Mesenchymal stem cell (in vitro differentiated cells and primary cell): ENCODE measurements around the gene CD8B2.
A peak's percentile ranks its signal among the peaks of the same experiment; 100 is the strongest.

ENCODE experiments used
- DNase-seq: peaks from one replicate; pipeline ENCODE4 v3.0.0-alpha.2; 2013
- H2AFZ ChIP-seq: one replicate; pipeline ENCODE4 v1.6.1; 2013; ENCODE audit warnings: low read depth, mild to moderate bottlenecking, control low read depth, inconsistent platforms, low read length, moderate library complexity
- H2AK5ac ChIP-seq: 2 replicates; pipeline ENCODE4 v1.6.1; 2013; ENCODE audit warnings: low read length, moderate library complexity, mild to moderate bottlenecking, inconsistent platforms; ENCODE audit not compliant: severe bottlenecking
- H2BK120ac ChIP-seq: one replicate; pipeline ENCODE4 v1.6.1; 2013; ENCODE audit warnings: low read depth, mild to moderate bottlenecking, inconsistent platforms, low read length, moderate library complexity
- H2BK12ac ChIP-seq, 2 experiments: one replicate each; pipeline ENCODE4 v1.6.1; 2013; ENCODE audit warnings: inconsistent platforms in 2 of 2, low read length in 2 of 2, mild to moderate bottlenecking in 2 of 2, moderate library complexity in 2 of 2, control low read depth in 1 of 2
- H2BK15ac ChIP-seq: one replicate; pipeline ENCODE4 v1.6.1; 2013; ENCODE audit warnings: mild to moderate bottlenecking, low read depth, inconsistent platforms; ENCODE audit not compliant: poor library complexity, severe bottlenecking
- H2BK5ac ChIP-seq: 2 replicates; pipeline ENCODE4 v1.6.1; 2013; ENCODE audit warnings: low read depth, mild to moderate bottlenecking, low read length, control low read depth, inconsistent platforms; ENCODE audit not compliant: poor library complexity, severe bottlenecking
- H3K14ac ChIP-seq, 2 experiments: one replicate each; pipeline ENCODE4 v1.6.1; 2013; ENCODE audit warnings: inconsistent platforms in 2 of 2, low read length in 2 of 2, control low read depth in 1 of 2, mild to moderate bottlenecking in 1 of 2, moderate library complexity in 1 of 2
- H3K18ac ChIP-seq, 2 experiments: one replicate each; pipeline ENCODE4 v1.6.1; 2013; ENCODE audit warnings: inconsistent platforms in 2 of 2, low read length in 2 of 2, control low read depth in 1 of 2, low read depth in 1 of 2, mild to moderate bottlenecking in 1 of 2
- H3K23ac ChIP-seq, 2 experiments: one replicate each; pipeline ENCODE4 v1.6.1; 2013; ENCODE audit warnings: inconsistent platforms in 2 of 2, low read length in 2 of 2, mild to moderate bottlenecking in 2 of 2, moderate library complexity in 2 of 2, control low read depth in 1 of 2
- H3K27ac ChIP-seq: 2 replicates; pipeline ENCODE4 v1.5.1; 2013; ENCODE audit warnings: mild to moderate bottlenecking, moderate library complexity, low read length, control low read depth, inconsistent platforms; ENCODE audit not compliant: poor library complexity, severe bottlenecking
- H3K27me3 ChIP-seq, 2 experiments: 2 replicates each; pipeline versions ENCODE4 v1.6.1 to v1.7.0; 2013; ENCODE audit warnings: low read length in 2 of 2, mild to moderate bottlenecking in 2 of 2, moderate library complexity in 2 of 2, control low read depth in 1 of 2, inconsistent platforms in 1 of 2; ENCODE audit not compliant: control insufficient read depth in 1 of 2, insufficient read depth in 1 of 2
- H3K36me3 ChIP-seq, 2 experiments: 2 replicates each; pipeline versions ENCODE4 v1.6.1 to v1.7.0; 2013; ENCODE audit warnings: low read length in 2 of 2, control low read depth in 1 of 2, inconsistent platforms in 1 of 2, low read depth in 1 of 2, mild to moderate bottlenecking in 1 of 2; ENCODE audit not compliant: insufficient read depth in 2 of 2, control insufficient read depth in 1 of 2
- H3K4ac ChIP-seq, 2 experiments: one replicate each; pipeline ENCODE4 v1.6.1; 2013; ENCODE audit warnings: inconsistent platforms in 2 of 2, low read length in 2 of 2, mild to moderate bottlenecking in 2 of 2, moderate library complexity in 2 of 2, control low read depth in 1 of 2, low read depth in 1 of 2
- H3K4me1 ChIP-seq: 2 replicates; pipeline ENCODE4 v1.6.1; 2013; ENCODE audit warnings: low read depth, low read length, control low read depth; ENCODE audit not compliant: control insufficient read depth, insufficient read depth
- H3K4me2 ChIP-seq: 2 replicates; pipeline ENCODE4 v1.6.1; 2013; ENCODE audit warnings: low read length, mild to moderate bottlenecking, inconsistent platforms; ENCODE audit not compliant: poor library complexity, severe bottlenecking
- H3K4me3 ChIP-seq, 2 experiments: 2 replicates each; pipeline versions ENCODE4 v1.5.1 to v1.7.0; 2013; ENCODE audit warnings: low read length in 2 of 2, mild to moderate bottlenecking in 2 of 2, control low read depth in 1 of 2, low read depth in 1 of 2; ENCODE audit not compliant: insufficient read depth in 1 of 2
- H3K79me1 ChIP-seq: replicated peaks from 2 replicates; pipeline ENCODE4 v1.6.1; 2013; ENCODE audit warnings: mild to moderate bottlenecking, control low read depth, low read length, inconsistent platforms; ENCODE audit not compliant: poor library complexity, severe bottlenecking
- H3K9ac ChIP-seq: 2 replicates; pipeline ENCODE4 v1.7.0; 2013; ENCODE audit warnings: mild to moderate bottlenecking, low read length, moderate library complexity
- H3K9me3 ChIP-seq: 2 replicates; pipeline ENCODE4 v1.7.0; 2013; ENCODE audit warnings: mild to moderate bottlenecking, low read length; ENCODE audit not compliant: control insufficient read depth
- H4K8ac ChIP-seq: one replicate; pipeline ENCODE4 v1.6.1; 2013; ENCODE audit warnings: inconsistent platforms, mild to moderate bottlenecking, low read length, moderate library complexity
- H4K91ac ChIP-seq: one replicate; pipeline ENCODE4 v1.6.1; 2013; ENCODE audit warnings: mild to moderate bottlenecking, low read length, inconsistent platforms
- WGBS: methylation state at CpG from one replicate; pipeline ENCODE4 v1.1.7; 2013; ENCODE audit warnings: mixed read lengths; 5-methylcytosine and 5-hydroxymethylcytosine counted together

The CD8B2 gene

DNA sequence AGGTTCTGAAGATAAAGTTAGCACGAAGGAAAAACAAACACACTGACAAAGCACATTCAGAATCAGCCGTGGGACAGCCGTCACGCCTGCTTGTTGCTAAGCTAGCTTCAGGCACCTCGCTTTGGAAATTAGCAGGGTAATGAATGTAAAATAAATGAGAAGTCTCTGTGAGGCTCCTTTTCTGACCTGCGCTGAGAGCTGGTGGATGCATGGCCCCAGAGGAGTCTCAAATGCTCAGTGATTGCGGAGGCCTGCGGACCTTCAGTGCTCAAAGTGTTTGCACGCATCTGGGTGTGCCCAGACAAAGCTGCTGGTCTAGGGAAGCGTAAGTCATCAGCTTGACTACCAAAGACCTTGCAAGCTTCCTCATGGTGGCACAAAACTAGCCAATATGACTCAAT, 50.6 kb downstream of the CD8B2 start:
- Histone ChIP-seq H2BK5ac (no peak overlapping the region), H2BK15ac (no peak overlapping the region), H3K4me2 (no peak overlapping the region), H3K9me3 (no peaks in the 10 kb centered on the region), H2AK5ac (no peak overlapping the region), H3K18ac (no peak overlapping the region), H3K79me1 (no peaks in the 10 kb centered on the region), H3K9ac (no peak overlapping the region), H4K8ac (no peak overlapping the region), H3K36me3 (no peaks in the 10 kb centered on the region), H3K27ac (no peak overlapping the region), H3K14ac (no peak overlapping the region), H2AFZ (no peak overlapping the region), H2BK120ac (no peak overlapping the region), H3K23ac (no peak overlapping the region), H2BK12ac (no peak overlapping the region), H3K4me1 (no peaks in the 10 kb centered on the region), H3K4me3 (no peak overlapping the region), H3K27me3 (peaks cover 0 to 40% of the 10 kb centered on the region in 2 experiments), H3K4ac (no peak overlapping the region), H4K91ac (no peak overlapping the region)
- DNase-seq: no peak
- WGBS: 77% methylated on average over 10 of the region's 10 CpGs

DNA sequence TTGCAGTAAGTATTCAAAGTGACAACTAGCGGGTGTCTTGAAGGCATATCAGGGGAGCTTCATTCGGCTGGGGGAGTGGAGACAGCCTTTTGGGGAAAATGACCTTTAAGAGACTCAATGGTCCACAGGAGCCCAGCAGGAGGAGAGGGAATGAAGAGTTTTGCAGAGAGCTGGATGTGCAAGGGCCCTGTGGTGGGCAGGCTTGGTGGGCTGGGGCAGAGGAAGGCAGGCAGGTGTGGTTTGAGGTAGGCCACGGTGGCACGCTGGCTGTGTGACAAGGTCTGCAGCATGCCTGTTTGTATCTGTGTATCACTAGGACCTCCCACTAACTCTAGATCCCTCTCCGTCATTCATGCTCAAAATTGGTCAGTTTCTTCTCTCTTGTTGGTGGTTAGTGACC, 53.7 kb downstream of the CD8B2 start:
- no peak overlapping the region for H2BK15ac ChIP-seq
- H3K4me2 ChIP-seq: no peak overlapping the region
- no peak overlapping the region for H3K14ac ChIP-seq
- DNase-seq: no peak
- no peak overlapping the region for H3K4me3 ChIP-seq
- no peak overlapping the region for H3K9ac ChIP-seq
- no peak overlapping the region for H2AFZ ChIP-seq
- no peak overlapping the region for H2BK120ac ChIP-seq
- no peaks in the 10 kb centered on the region for H3K9me3 ChIP-seq
- H3K18ac ChIP-seq: no peak overlapping the region
- H3K36me3 ChIP-seq: no peaks in the 10 kb centered on the region
- H2BK5ac ChIP-seq: no peak overlapping the region
- no peak overlapping the region for H3K23ac ChIP-seq
- H4K8ac ChIP-seq: no peak overlapping the region
- H3K27ac ChIP-seq: no peak overlapping the region
- H3K79me1 ChIP-seq: no peaks in the 10 kb centered on the region
- 85% methylated on average over 3 of the region's 5 CpGs for WGBS
- H3K4me1 ChIP-seq: no peaks in the 10 kb centered on the region
- H4K91ac ChIP-seq: no peak overlapping the region
- H2BK12ac ChIP-seq: no peak overlapping the region
- no peak overlapping the region for H2AK5ac ChIP-seq
- peaks cover 16 to 46% of the 10 kb centered on the region in 2 experiments for H3K27me3 ChIP-seq
- no peak overlapping the region for H3K4ac ChIP-seq

DNA sequence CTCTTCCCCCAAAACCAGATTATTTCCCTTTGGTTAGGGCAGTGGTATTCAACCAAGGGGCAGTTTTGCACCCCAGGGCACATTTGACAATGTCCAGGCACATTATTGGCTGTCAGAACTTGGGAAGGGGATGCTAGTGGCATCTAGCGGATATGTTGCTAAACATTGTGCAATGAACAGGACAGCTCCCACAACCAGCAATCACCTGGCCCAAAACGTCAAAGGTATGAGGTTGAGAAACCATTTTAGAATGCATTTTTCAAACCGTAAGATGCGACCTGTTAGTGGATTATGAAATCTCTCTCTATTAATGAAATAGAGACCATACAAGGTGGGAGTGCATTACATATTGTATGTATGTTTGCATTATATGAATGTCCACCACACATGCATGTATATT, 54.2 kb downstream of the CD8B2 start:
- Histone ChIP-seq H4K8ac (no peak overlapping the region), H2BK12ac (no peak overlapping the region), H3K9ac (no peak overlapping the region), H3K4me2 (no peak overlapping the region), H2BK5ac (no peak overlapping the region), H2AK5ac (no peak overlapping the region), H2BK15ac (no peak overlapping the region), H2AFZ (no peak overlapping the region), H2BK120ac (no peak overlapping the region), H3K14ac (no peak overlapping the region), H4K91ac (no peak overlapping the region), H3K4me3 (no peak overlapping the region), H3K27me3 (peaks cover 16 to 46% of the 10 kb centered on the region in 2 experiments), H3K79me1 (no peaks in the 10 kb centered on the region), H3K23ac (no peak overlapping the region), H3K27ac (no peak overlapping the region), H3K18ac (no peak overlapping the region), H3K4me1 (no peaks in the 10 kb centered on the region), H3K4ac (no peak overlapping the region), H3K36me3 (no peaks in the 10 kb centered on the region), H3K9me3 (no peaks in the 10 kb centered on the region)
- DNase-seq: no peak
- WGBS: 95% methylated on average over 2 of the region's 4 CpGs

DNA sequence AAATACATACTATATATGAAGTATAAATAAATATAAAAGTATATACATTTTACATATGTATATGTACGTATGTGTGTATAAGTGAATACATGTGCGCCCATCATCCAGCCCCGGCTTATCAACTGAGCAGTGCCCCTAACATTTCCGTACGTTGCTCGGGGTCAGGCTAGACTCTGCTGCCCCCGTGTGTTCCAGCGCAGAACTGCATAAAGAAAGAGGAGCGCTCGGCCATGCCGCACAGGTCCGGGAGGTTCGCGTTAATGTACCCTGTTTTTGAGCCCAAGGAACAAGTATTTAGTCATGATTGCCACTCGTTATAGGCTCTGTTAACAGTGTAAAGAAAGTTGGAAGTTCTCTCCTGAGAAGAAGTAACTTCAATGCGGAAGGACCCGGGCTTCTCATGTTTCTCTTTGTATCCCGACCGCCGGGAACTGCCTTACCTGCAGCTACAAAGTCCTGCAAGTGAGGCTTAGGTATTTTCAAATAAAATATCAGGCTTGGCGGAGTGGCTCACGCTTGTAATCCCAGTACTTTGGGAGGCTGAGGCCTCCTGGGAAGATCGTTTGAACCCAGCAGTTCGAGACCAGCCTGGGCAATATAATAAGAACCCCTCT, 55.7 kb downstream of the CD8B2 start:
- Histone ChIP-seq H2BK120ac (no peak overlapping the region), H3K79me1 (no peaks in the 10 kb centered on the region), H3K36me3 (no peaks in the 10 kb centered on the region), H3K9ac (peak overlapping the region; percentile 64), H3K23ac (no peak overlapping the region), H3K18ac (no peak overlapping the region), H3K4me3 (peak overlapping the region in 1 of 2 experiments; percentile 67), H3K27ac (no peak overlapping the region), H2BK12ac (no peak overlapping the region), H3K4me1 (no peaks in the 10 kb centered on the region), H2BK5ac (no peak overlapping the region), H3K14ac (no peak overlapping the region), H3K4me2 (peak overlapping the region; percentile 32), H4K91ac (no peak overlapping the region), H3K27me3 (peaks cover 20 to 45% of the 10 kb centered on the region in 2 experiments), H3K9me3 (no peaks in the 10 kb centered on the region), H2AFZ (no peak overlapping the region), H3K4ac (no peak overlapping the region), H2AK5ac (no peak overlapping the region), H2BK15ac (no peak overlapping the region), H4K8ac (no peak overlapping the region)
- peak; percentile 42 for DNase-seq
- WGBS: 17% methylated on average over 22 of the region's 24 CpGs
